ENCODE measurements around the gene POM121. TPM values are rescaled to one million over a fixed set of nuclear protein-coding genes. Genes with fewer than 3 reads are reported as not detected.

The POM121 gene
- total RNA-seq, 120 experiments from 2014 or later, result 34.1 to 60.4 (median 45.0) TPM

Other genes starting within 250 kb of the POM121 start
- gene TYW1B, start 96.9 kb upstream of the POM121 start, total RNA-seq, result 10 to 100 TPM in 2 of 120 experiments, 1 to 10 TPM in 118; 2.8 to 10.4 (median 5.9) TPM
- 1 to 10 TPM in 89 of 120 experiments, under 1 TPM in 20, not detected in 11; 0.36 to 7.9 (median 2.1) TPM for gene TRIM74, start 44.4 kb downstream of the POM121 start, total RNA-seq
- under 1 TPM in 6 of 120 experiments, not detected in 114; 0.23 to 0.31 (median 0.24) TPM for gene SPDYE8, start 104.7 kb downstream of the POM121 start, total RNA-seq
- 1 to 10 TPM in 1 of 120 experiments, under 1 TPM in 10, not detected in 109; 0.23 to 1.0 (median 0.28) TPM for gene SPDYE11, start 132.8 kb downstream of the POM121 start, total RNA-seq
- under 1 TPM in 12 of 120 experiments, not detected in 108; 0.23 to 0.99 (median 0.29) TPM for gene SPDYE9, start 160.9 kb downstream of the POM121 start, total RNA-seq

All from dorsolateral prefrontal cortex (tissue), 118 donors.